PFSK-1 (cell line): Measurements from ENCODE around the gene MESD.
A peak's percentile ranks its signal among the peaks of the same experiment; 100 is the strongest.

Experiments used
- FOXP2 ChIP-seq: optimal IDR thresholded peaks from 2 replicates; pipeline ENCODE3; 2011; ENCODE audit warnings: borderline replicate concordance, control low read depth, inconsistent platforms; ENCODE audit not compliant: insufficient read depth; ENCODE audit errors: extremely low read length, extremely low read depth
- POLR2AphosphoS5 ChIP-seq: IDR thresholded peaks from 2 replicates; pipeline ENCODE4 v1.6.1; 2012; ENCODE audit warnings: low read depth, mild to moderate bottlenecking, control low read depth, low read length, moderate library complexity
- REST ChIP-seq, 2 experiments: IDR thresholded peaks; 2 replicates each; pipeline versions ENCODE4 v1.6.1 to v1.8.0; 2011 to 2012; ENCODE audit warnings: low read depth in 2 of 2, low read length in 2 of 2, control low read depth in 1 of 2, inconsistent platforms in 1 of 2, mild to moderate bottlenecking in 1 of 2, moderate library complexity in 1 of 2; ENCODE audit not compliant: insufficient read depth in 1 of 2
- SIN3A ChIP-seq: IDR thresholded peaks from 2 replicates; pipeline ENCODE4 v1.6.1; 2012; ENCODE audit warnings: mild to moderate bottlenecking, low read length, moderate library complexity, borderline replicate concordance; ENCODE audit not compliant: insufficient read depth
- TAF1 ChIP-seq: IDR thresholded peaks from 2 replicates; pipeline ENCODE4 v1.6.1; 2012; ENCODE audit warnings: low read length, control low read depth, borderline replicate concordance; ENCODE audit not compliant: insufficient read depth

The MESD gene

DNA sequence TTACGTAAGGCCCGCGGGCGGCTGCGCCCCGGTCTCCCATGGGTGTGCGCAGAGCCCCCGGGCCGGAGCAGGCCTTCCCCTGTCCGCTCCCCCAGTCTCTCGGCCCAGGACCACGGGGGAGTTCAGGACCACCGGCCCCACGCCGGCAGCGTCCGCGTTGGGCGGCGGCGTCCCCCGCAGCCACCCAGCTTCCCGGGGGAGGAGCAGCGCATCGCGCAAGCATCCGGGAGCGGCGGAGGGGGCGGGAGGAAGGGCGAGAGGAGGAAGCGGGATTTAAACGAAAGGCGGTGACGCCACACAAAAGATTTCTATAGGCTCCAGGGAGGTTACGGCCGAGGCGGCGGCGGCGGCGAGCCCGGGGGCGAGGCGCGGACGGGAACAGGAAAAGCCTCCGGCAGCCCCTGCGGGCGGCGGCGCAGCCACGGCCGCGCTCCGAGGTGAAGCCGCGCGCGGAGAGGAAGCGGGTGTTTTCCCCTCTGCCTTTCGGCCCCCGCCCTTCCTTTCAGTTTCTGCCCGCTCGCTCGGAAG, 11.1 kb upstream of the MESD start, which contains the start of gene TLNRD1:
Gene TLNRD1 (plus strand): TSS at position 300 of the 528 bp plus-strand sequence. CDS start 1,349 bp downstream, outside the sequence.
- TF ChIP-seq POLR2AphosphoS5 (peak; percentile 69), TAF1 (peak; percentile 44; the same call in 1 of the 2 replicates), FOXP2 (peak; percentile 78), REST (IDR thresholded peaks at IDR 0.05; ENCODE audit: insufficient read depth in 1 of 2, low read depth in 2 of 2, low read length in 2 of 2) (peak in 1 of 2 experiments; percentile 38; a peak in 1 of 4 replicates), SIN3A (no peak)

DNA sequence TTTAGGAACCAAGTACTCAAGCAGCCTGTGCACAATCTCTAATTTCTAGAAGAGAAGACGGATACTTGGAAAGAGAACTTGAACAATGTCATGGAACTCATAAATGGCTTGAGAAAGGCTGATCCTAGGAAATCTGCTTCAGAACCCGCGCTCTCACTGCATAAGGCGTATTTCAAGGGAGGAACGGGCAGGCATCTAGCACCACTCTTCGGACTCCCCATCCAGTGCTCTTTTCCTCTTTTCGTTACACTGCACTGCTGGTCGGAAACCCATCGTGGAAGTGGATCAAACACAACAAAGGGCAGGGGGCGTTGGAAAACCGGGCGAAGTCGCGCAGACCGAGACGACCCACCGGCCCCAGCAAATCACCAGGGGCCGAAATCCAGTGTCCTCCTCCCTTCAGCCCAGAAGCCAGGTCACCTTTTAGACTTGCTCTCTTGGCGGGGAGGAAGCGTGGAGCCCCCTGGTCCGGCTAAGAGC, 10.6 kb upstream of the MESD start:
- TF ChIP-seq FOXP2 (no peak), REST (IDR thresholded peaks at IDR 0.05; ENCODE audit: insufficient read depth in 1 of 2, low read depth in 2 of 2, low read length in 2 of 2) (no peak), SIN3A (no peak), TAF1 (no peak), POLR2AphosphoS5 (no peak)

DNA sequence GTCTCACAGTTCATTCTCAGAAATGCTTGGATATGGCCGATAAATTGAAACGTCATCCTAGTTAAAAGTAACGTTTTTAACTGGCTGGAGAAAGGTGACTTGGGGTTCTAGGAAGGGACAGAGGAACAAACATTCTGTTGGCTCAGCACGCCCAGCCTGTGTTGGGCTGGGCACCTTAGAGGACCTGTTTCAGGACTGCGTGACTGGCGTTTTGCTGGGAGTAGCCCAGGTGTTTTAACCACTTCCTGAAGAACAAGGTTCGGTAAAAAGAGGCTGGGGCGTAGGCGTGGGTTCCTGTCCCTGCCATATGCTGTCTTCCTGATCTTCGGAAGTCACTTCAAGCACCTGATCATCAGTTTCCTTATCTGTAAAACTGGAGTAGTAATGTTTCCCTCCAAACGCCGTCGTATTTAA, 10.0 kb upstream of the MESD start:
- TF ChIP-seq POLR2AphosphoS5, result no peak
- no peak for TF ChIP-seq SIN3A
- TF ChIP-seq FOXP2, result no peak
- no peak for TF ChIP-seq REST (IDR thresholded peaks at IDR 0.05; ENCODE audit: insufficient read depth in 1 of 2, low read depth in 2 of 2, low read length in 2 of 2)
- no peak for TF ChIP-seq TAF1

GRCh38 chr15:80998251-80998650, 8.6 kb upstream of the MESD start:
- TF ChIP-seq TAF1, result no peak
- TF ChIP-seq POLR2AphosphoS5, result no peak
- TF ChIP-seq REST (IDR thresholded peaks at IDR 0.05; ENCODE audit: insufficient read depth in 1 of 2, low read depth in 2 of 2, low read length in 2 of 2), result no peak
- TF ChIP-seq FOXP2, result no peak
- TF ChIP-seq SIN3A, result no peak

GRCh38 chr15:80997692-80998091, 8.1 kb upstream of the MESD start:
- TF ChIP-seq REST (IDR thresholded peaks at IDR 0.05; ENCODE audit: insufficient read depth in 1 of 2, low read depth in 2 of 2, low read length in 2 of 2), result no peak
- TF ChIP-seq SIN3A, result no peak
- no peak for TF ChIP-seq FOXP2
- no peak for TF ChIP-seq TAF1
